ENCODE data around the gene AGBL1. TPM values are rescaled to one million over a fixed set of nuclear protein-coding genes. Genes with fewer than 3 reads are reported as not detected.

AGBL1 gene
- polyA plus RNA-seq, 4 donors: 0.06 to 0.15 (median 0.10) TPM

DNA sequence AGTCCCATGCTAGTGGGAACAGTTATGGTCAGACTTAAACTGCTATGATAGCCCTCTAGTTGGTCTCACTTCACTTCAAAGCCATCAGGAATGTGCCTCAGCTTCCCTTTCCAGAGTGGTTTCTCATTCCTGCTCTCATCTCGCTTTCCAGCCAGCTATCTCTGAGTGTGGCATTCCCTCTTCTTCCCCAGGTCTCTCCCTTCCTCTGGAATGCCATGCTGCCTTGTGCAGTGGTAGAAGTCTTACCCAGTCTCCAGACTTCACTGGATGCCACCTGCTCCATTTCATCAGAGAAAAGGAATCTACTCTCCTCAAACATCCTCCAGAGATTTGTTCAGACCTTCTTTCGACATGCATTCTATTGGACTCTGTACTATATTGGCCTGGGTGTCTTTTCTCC is 83.0 kb downstream of the AGBL1 start:
- DNase-seq (ENCODE audit: low read depth in 4 of 4, low spot score in 3 of 4): no peak

GRCh38 chr15:86163816-86164215 is 84.1 kb downstream of the AGBL1 start:
- no peak for DNase-seq (ENCODE audit: low read depth in 4 of 4, low spot score in 3 of 4)

- peak in 1 of 4 donors; percentile 12 for DNase-seq (ENCODE audit: low read depth in 4 of 4, low spot score in 3 of 4)
Measured at GRCh38 chr15:86164232-86164898, 84.7 kb downstream of the AGBL1 start.

DNA sequence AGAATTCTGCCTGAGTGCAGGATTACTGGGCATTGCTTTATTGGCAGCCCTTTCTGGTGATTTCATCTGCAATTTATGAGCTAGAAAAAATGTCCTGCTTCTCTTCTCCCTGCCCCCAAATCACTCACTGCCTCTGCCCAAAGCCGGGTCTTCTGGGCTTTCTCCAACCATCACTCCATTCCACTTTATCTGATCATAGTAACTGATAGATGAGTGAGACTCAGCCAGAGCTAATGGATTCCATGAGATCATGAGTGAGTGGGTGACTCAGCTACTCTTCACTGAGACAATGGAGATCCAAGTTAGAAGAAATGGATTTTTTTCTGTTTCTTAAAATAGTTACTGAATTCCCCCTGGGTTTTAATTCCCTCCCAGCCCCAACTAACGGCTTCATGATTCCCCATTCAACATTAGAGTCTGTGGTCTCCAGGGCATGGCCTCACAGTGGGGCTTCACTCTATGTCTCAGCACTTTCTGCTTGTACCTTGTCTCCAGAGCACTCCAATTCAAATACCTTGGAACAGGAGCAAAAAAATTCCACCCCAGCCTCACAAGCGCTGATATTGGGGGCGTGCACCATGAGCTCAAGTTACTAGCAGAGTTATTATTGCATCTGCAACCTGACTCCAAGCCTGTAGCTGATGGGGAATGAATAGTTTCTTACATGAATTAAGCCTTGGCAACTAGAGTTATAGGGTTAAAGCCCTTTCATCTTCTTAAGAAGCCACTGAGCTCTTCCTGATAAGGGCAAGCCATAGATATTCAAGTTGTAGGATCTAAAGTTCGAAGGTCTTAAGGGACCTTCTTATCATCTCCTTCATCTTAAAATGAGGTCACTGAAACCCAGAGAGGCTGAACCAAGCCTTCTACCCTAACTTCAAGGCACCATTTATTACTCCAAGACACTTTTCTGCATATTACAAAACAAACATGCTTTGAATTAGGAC is 85.9 kb downstream of the AGBL1 start:
- no peak for DNase-seq (ENCODE audit: low read depth in 4 of 4, low spot score in 3 of 4)

GRCh38 chr15:86167841-86168240 is 88.2 kb downstream of the AGBL1 start:
- DNase-seq (ENCODE audit: low read depth in 4 of 4, low spot score in 3 of 4): no peak

DNA sequence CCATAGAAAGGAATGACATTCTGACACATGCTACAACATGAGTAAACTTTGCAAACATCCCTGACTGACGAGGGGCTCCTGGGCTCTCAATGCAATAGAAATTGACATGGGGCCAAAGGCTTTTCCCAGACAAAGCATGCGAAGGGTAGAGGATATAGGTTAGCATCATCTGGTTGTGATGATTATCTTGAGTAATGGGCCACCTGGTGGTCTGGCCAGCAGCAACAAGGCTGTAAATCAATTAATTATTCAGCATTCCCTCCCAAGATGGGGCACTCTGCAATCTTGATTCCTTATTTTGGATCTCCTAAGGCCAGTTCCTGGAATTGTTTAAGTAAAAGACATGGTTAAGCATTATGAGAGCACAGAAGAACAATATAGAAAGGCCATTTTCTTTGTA is 99.2 kb downstream of the AGBL1 start:
- DNase-seq (ENCODE audit: low read depth in 4 of 4, low spot score in 3 of 4): no peak

GRCh38 chr15:86183596-86184491 is 104.2 kb downstream of the AGBL1 start:
- DNase-seq (ENCODE audit: low read depth in 4 of 4, low spot score in 3 of 4): no peak

- DNase-seq (ENCODE audit: low read depth in 4 of 4, low spot score in 3 of 4): no peak
Measured at GRCh38 chr15:86193716-86194380, 114.2 kb downstream of the AGBL1 start.

DNA sequence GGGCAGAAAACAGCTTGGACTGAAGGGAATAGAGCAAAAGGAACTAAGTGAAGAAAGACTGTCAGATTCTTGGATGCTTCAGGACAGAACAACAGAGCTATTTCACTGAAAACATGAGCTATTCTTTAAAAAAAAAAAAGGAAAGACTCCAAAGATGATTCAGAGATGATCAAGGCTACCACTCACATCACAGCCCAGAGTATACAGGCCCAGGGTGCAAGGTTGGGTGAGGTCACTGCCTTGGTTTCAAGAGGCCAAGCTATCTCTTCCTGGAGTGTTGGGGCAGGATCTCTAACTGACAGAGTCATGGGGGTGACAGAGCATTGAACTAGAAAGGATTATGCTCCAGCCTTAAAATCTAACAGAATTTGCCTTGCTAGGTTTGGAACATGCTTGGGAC is 118.1 kb downstream of the AGBL1 start:
- DNase-seq (ENCODE audit: low read depth in 4 of 4, low spot score in 3 of 4): no peak

GRCh38 chr15:86199467-86200145 is 119.9 kb downstream of the AGBL1 start:
- DNase-seq (ENCODE audit: low read depth in 4 of 4, low spot score in 3 of 4): no peak

GRCh38 chr15:86201313-86202008 is 121.8 kb downstream of the AGBL1 start:
- no peak for DNase-seq (ENCODE audit: low read depth in 4 of 4, low spot score in 3 of 4)

DNA sequence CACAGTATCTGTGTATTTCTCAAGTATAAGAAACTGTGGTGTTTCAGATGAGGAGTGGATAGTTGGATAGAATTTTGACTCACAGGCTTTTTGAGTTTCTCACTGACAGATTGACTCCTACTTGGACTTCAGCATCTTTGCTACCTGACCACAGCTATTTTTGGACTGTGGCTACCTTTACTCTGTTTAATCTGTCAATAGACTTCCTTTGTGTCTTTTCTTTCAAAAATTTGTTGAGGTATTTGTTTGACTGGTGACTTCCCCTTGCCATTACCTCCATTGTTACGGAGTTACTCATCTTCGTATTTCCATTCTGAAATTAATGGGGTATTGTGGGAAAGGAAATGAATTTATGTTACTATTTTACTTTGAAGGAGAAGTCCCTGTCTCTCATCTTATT is 123.8 kb downstream of the AGBL1 start:
- DNase-seq (ENCODE audit: low read depth in 4 of 4, low spot score in 3 of 4): no peak

DNA sequence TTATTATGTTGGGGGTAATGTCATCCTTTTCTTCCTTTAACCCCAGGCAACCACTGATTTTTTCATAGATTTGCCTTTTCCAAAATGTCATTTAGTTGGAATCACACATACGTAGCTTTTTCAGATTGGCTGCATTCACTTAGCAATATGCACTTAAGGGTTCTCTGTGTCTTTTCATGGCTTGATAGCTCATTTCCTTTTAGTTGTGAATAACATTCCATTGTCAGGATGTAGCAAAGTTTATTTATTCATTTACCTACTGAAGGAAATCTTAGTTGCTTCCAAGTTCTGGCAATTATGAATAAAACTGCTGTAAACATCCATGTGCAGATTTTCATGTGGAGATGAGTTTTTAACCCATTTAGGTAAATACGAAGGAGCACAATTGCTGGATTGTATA is 125.4 kb downstream of the AGBL1 start:
- no peak for DNase-seq (ENCODE audit: low read depth in 4 of 4, low spot score in 3 of 4)

DNA sequence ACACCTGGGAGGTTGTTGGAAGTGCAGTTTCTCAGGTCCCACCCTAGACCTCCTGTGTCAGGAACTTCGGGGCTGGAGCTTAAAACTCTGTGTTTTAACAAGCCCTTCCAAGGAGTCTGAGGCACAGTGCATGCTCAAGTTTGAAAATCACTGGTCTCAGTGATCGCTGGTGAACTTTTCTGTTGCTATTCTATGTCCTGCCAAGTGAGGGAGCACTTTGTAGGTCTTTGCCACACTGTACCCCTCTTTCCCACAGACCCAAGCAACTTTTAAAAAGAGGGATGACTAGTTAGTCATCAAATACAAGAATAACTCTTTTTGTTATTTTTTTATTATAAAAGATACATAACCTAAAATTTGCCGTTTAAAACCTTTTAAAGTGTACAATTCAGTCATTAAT is 133.7 kb downstream of the AGBL1 start:
- DNase-seq (ENCODE audit: low read depth in 4 of 4, low spot score in 3 of 4): no peak

DNA sequence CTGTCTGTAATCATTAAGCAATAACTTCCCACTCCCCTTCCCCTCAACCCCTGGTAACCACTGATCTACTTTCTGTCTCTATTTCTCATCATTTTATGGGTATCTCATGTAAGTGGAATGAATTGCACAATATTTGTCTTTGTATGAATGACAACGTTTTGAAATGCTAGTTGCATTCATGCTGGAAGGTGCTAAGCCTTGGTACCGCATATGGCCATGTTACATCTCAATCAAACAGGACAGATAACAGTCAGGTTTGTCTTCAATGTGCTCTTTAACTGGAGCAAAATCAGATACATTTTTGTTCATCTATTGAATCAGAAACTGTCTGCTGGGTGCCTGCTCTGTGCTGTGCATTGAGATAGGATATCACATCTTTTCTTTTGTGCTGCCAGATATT is 134.2 kb downstream of the AGBL1 start:
- DNase-seq (ENCODE audit: low read depth in 4 of 4, low spot score in 3 of 4): no peak

- DNase-seq (ENCODE audit: low read depth in 4 of 4, low spot score in 3 of 4): no peak
Measured at GRCh38 chr15:86221119-86221518, 141.4 kb downstream of the AGBL1 start.

DNA sequence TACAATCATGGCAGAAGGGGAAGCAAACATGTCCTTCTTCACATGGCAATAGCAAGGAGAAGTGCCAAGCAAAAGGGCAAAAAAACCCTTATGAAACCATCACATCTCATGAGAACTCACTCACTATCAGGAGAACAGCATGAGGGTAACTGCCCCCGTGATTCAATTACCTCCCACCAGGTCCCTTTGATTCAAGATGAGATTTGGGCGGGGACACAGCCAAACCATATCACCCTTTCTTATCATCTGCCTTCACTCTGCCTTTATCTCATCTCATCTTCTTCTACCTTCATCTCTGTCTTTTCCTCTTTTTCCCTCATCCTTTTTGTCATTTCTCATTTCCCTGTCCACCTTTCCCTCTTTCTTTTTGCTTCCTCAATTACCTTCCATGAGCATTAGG is 149.6 kb downstream of the AGBL1 start:
- DNase-seq (ENCODE audit: low read depth in 4 of 4, low spot score in 3 of 4): no peak

- DNase-seq (ENCODE audit: low read depth in 4 of 4, low spot score in 3 of 4): no peak
Measured at GRCh38 chr15:86229936-86230335, 150.3 kb downstream of the AGBL1 start.
